ENCODE data around the gene UBE2N. TPM values are rescaled to one million over a fixed set of nuclear protein-coding genes. Genes with fewer than 3 reads are reported as not detected.

UBE2N gene

DNA sequence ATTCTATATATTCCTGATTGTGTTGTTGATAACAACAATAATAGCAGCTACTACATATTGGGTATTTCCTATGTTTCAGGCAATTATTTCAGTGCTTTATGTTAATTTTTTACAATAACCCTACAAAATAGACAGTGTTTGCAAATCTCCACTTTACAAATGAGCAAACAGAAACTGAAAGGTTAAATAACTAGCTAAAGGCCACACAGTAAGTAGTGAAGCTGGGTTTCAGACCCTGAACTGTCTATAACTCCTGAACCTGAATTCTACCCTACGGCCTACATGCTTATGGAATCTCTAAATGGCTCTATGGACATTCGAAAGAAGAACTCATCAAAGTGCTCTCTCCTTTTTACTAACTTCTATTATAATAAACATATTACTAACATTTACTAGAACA lies 83.7 kb downstream of the UBE2N start:
- Histone ChIP-seq H2BK5ac (ENCODE audit: low read length) (no peak overlapping the region), H4K91ac (ENCODE audit: low read depth, low read length, poor library complexity) (no peak overlapping the region), H2BK12ac (ENCODE audit: low read length) (no peak overlapping the region), H2BK120ac (ENCODE audit: low read depth, low read length) (no peak overlapping the region), H2AFZ (ENCODE audit: low read length) (no peak overlapping the region), H3K27ac (replicated peaks; ENCODE audit: low read length) (no peak overlapping the region), H4K8ac (ENCODE audit: low read depth, low read length) (no peak overlapping the region), H3K4me1 (ENCODE audit: control insufficient read depth in 2 of 2, insufficient read depth in 1 of 2, low read depth in 1 of 2, low read length in 2 of 2) (peaks cover 0 to 2% of the 10 kb centered on the region in 2 donors), H2BK15ac (ENCODE audit: low read length) (no peak overlapping the region), H3K14ac (ENCODE audit: low read length) (no peak overlapping the region), H3K23ac (ENCODE audit: low read depth, low read length, poor library complexity) (no peak overlapping the region), H3K9me3 (replicated peaks in 1 of 2; ENCODE audit: control insufficient read depth in 2 of 2, insufficient read depth in 1 of 2, low read depth in 1 of 2, low read length in 2 of 2) (no peaks in the 10 kb centered on the region), H3K79me1 (ENCODE audit: low read depth, low read length) (no peaks in the 10 kb centered on the region), H3K4me3 (ENCODE audit: low read length in 2 of 2) (no peak overlapping the region), H3K4ac (ENCODE audit: low read length) (no peak overlapping the region), H2AK5ac (ENCODE audit: low read depth, low read length) (no peak overlapping the region), H3K27me3 (ENCODE audit: control insufficient read depth in 3 of 3, insufficient read depth in 3 of 3, low read depth in 1 of 3, low read length in 3 of 3) (no peaks in the 10 kb centered on the region), H3K4me2 (ENCODE audit: insufficient read depth, low read length, poor library complexity, severe bottlenecking) (no peak overlapping the region), H3K18ac (ENCODE audit: low read length) (no peak overlapping the region), H3K9ac (ENCODE audit: low read depth, low read length, poor library complexity) (no peak overlapping the region), H3K36me3 (replicated peaks in 1 of 2; ENCODE audit: control insufficient read depth in 2 of 2, insufficient read depth in 2 of 2, low read length in 2 of 2) (no peaks in the 10 kb centered on the region)
- no peak for DNase-seq (ENCODE audit: low spot score)
- WGBS, 2 donors (ENCODE audit: extremely low coverage in 2 of 2, insufficient read length in 2 of 2, insufficient replicate concordance in 1 of 2), result no CpG with 5 or more reads among the region's 2 CpGs

DNA sequence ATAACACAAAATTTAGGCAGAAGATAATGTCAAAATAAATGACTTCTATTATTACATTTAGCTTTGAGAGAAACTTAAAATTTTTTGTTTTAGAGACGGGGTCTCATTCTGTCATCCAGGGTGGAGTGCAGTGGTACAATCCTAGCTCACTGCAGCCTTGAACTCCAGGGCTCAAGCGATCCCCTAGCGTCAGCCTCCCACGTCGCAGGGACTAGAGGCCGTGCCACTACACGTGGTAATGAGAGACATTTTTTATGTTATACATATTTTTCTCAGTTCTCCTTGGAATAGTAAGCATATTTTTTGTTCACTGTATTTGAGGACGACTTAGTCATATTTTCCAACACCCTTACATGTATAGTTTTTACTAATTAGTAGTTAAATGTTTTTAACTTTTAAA lies 85.5 kb downstream of the UBE2N start:
- no peak overlapping the region for H3K27ac ChIP-seq (replicated peaks; ENCODE audit: low read length)
- no peak overlapping the region for H3K4me2 ChIP-seq (ENCODE audit: insufficient read depth, low read length, poor library complexity, severe bottlenecking)
- no CpG with 5 or more reads among the region's 8 CpGs for WGBS, 2 donors (ENCODE audit: extremely low coverage in 2 of 2, insufficient read length in 2 of 2, insufficient replicate concordance in 1 of 2)
- no peak overlapping the region for H3K4me3 ChIP-seq (ENCODE audit: low read length in 2 of 2)
- H3K9me3 ChIP-seq (replicated peaks in 1 of 2; ENCODE audit: control insufficient read depth in 2 of 2, insufficient read depth in 1 of 2, low read depth in 1 of 2, low read length in 2 of 2), result no peaks in the 10 kb centered on the region
- H2BK5ac ChIP-seq (ENCODE audit: low read length), result no peak overlapping the region
- no peak for DNase-seq (ENCODE audit: low spot score)
- no peak overlapping the region for H2BK12ac ChIP-seq (ENCODE audit: low read length)
- no peaks in the 10 kb centered on the region for H3K36me3 ChIP-seq (replicated peaks in 1 of 2; ENCODE audit: control insufficient read depth in 2 of 2, insufficient read depth in 2 of 2, low read length in 2 of 2)
- H3K14ac ChIP-seq (ENCODE audit: low read length), result no peak overlapping the region
- H3K4ac ChIP-seq (ENCODE audit: low read length), result no peak overlapping the region
- no peak overlapping the region for H2AK5ac ChIP-seq (ENCODE audit: low read depth, low read length)
- H3K27me3 ChIP-seq (ENCODE audit: control insufficient read depth in 3 of 3, insufficient read depth in 3 of 3, low read depth in 1 of 3, low read length in 3 of 3), result no peaks in the 10 kb centered on the region
- no peak overlapping the region for H3K18ac ChIP-seq (ENCODE audit: low read length)
- no peak overlapping the region for H4K8ac ChIP-seq (ENCODE audit: low read depth, low read length)
- no peak overlapping the region for H3K23ac ChIP-seq (ENCODE audit: low read depth, low read length, poor library complexity)
- H3K79me1 ChIP-seq (ENCODE audit: low read depth, low read length), result no peaks in the 10 kb centered on the region
- H3K4me1 ChIP-seq (ENCODE audit: control insufficient read depth in 2 of 2, insufficient read depth in 1 of 2, low read depth in 1 of 2, low read length in 2 of 2), result no peaks in the 10 kb centered on the region
- H2BK15ac ChIP-seq (ENCODE audit: low read length), result no peak overlapping the region
- H2BK120ac ChIP-seq (ENCODE audit: low read depth, low read length), result no peak overlapping the region
- no peak overlapping the region for H4K91ac ChIP-seq (ENCODE audit: low read depth, low read length, poor library complexity)
- no peak overlapping the region for H2AFZ ChIP-seq (ENCODE audit: low read length)
- H3K9ac ChIP-seq (ENCODE audit: low read depth, low read length, poor library complexity), result no peak overlapping the region

Small RNA genes within 50 kb of the gene (small RNA-seq; reads per million reads assigned to genes)
- gene RF00019 (ENCODE audit: insufficient read depth), result not detected

Data from neuronal stem cell (in vitro differentiated cells).